ENCODE measurements around the gene ZBTB24. TPM values are rescaled to one million over a fixed set of nuclear protein-coding genes. Genes with fewer than 3 reads are reported as not detected.

ZBTB24 gene
- total and polyA plus RNA-seq, 2 donors (not counting 3 experiments of a cell fraction or from before 2014, with no cell fraction given) = 1.9 to 6.2 TPM

GRCh38 chr6:109483735-109484057 lies 677 bp upstream of the ZBTB24 start:
- Histone ChIP-seq H3K9me3 (replicated peaks; ENCODE audit: control insufficient read depth, insufficient read depth, low read length) (no peaks in the 10 kb centered on the region), H3K9me1 (replicated peaks; ENCODE audit: control insufficient read depth, extremely low read depth, insufficient read depth, low read length) (no peaks in the 10 kb centered on the region), H3K27ac (ENCODE audit: insufficient read depth, low read depth, low read length) (no peak overlapping the region), H4K20me1 (replicated peaks; ENCODE audit: control insufficient read depth, extremely low read depth, insufficient read depth, low read length) (no peaks in the 10 kb centered on the region), H3K4me1 (ENCODE audit: control insufficient read depth, extremely low read depth, insufficient read depth, low read length) (peaks cover 24% of the 10 kb centered on the region), H3K4me3 (replicated peaks in 1 of 3; ENCODE audit: insufficient read depth in 1 of 3, low read depth in 1 of 3, low read length in 3 of 3) (peak overlapping the region; percentile 40 to 95 (median 65)), H3K79me2 (ENCODE audit: control insufficient read depth, insufficient read depth, low read length) (peaks cover 34% of the 10 kb centered on the region), H3K27me3 (ENCODE audit: control insufficient read depth in 2 of 2, insufficient read depth in 2 of 2, low read length in 2 of 2) (peaks cover 8 to 13% of the 10 kb centered on the region in 2 experiments), H3K9ac (replicated peaks; ENCODE audit: extremely low read depth, insufficient read depth, low read length) (peak overlapping the region; percentile 19), H2AFZ (ENCODE audit: low read depth, low read length) (peak overlapping the region; percentile 97), H3K36me3 (ENCODE audit: control insufficient read depth in 2 of 2, extremely low read depth in 1 of 2, insufficient read depth in 2 of 2, low read length in 2 of 2) (peaks cover 0 to 3% of the 10 kb centered on the region in 2 experiments), H3K4me2 (ENCODE audit: insufficient read depth, low read length) (peak overlapping the region; percentile 93)
- no peak for TF ChIP-seq FOS (IDR thresholded peaks at IDR 0.05; ENCODE audit: borderline replicate concordance, insufficient read depth, low read length)
- DNase-seq (ENCODE audit: low read depth, low spot score) = peak; percentile 39
- POLR2A ChIA-PET = no interaction called here
- dilution Hi-C loops (cut with MboI; ENCODE audit: extremely low pct_ligation_motif_present, low sequenced_read_pairs) = no loop called here
- FAIRE-seq = peak; percentile 31
- no TSS peak for BruUV-seq (replicated peaks)
- CTCF ChIA-PET = no interaction called here
- intact Hi-C loops (cut with micrococcal nuclease) = loop anchor here (2.0 to 5.0 kb wide), 3 partner anchors 41 to 207 kb away; partner anchors contain the start of genes AK9, CD164, FIG4 and PPIL6

- Histone ChIP-seq H3K9me3 (replicated peaks; ENCODE audit: control insufficient read depth, insufficient read depth, low read length) (no peaks in the 10 kb centered on the region), H3K36me3 (ENCODE audit: control insufficient read depth in 2 of 2, extremely low read depth in 1 of 2, insufficient read depth in 2 of 2, low read length in 2 of 2) (peaks cover 0 to 3% of the 10 kb centered on the region in 2 experiments), H3K4me2 (ENCODE audit: insufficient read depth, low read length) (peak overlapping the region; percentile 34), H3K9ac (replicated peaks; ENCODE audit: extremely low read depth, insufficient read depth, low read length) (no peak overlapping the region), H4K20me1 (replicated peaks; ENCODE audit: control insufficient read depth, extremely low read depth, insufficient read depth, low read length) (no peaks in the 10 kb centered on the region), H3K27me3 (ENCODE audit: control insufficient read depth in 2 of 2, insufficient read depth in 2 of 2, low read length in 2 of 2) (peaks cover 6% of the 10 kb centered on the region in 2 experiments), H2AFZ (ENCODE audit: low read depth, low read length) (no peak overlapping the region), H3K9me1 (replicated peaks; ENCODE audit: control insufficient read depth, extremely low read depth, insufficient read depth, low read length) (no peaks in the 10 kb centered on the region), H3K4me3 (replicated peaks in 1 of 3; ENCODE audit: insufficient read depth in 1 of 3, low read depth in 1 of 3, low read length in 3 of 3) (no peak overlapping the region), H3K79me2 (ENCODE audit: control insufficient read depth, insufficient read depth, low read length) (peaks cover 53% of the 10 kb centered on the region), H3K4me1 (ENCODE audit: control insufficient read depth, extremely low read depth, insufficient read depth, low read length) (peaks cover 26% of the 10 kb centered on the region), H3K27ac (ENCODE audit: insufficient read depth, low read depth, low read length) (no peak overlapping the region)
- ChIA-PET CTCF (interaction anchor here (1.1 to 1.6 kb wide), 2 partner anchors 16 to 558 kb away, joined by 3 to 4 read pairs; no protein-coding TSS in a partner anchor), POLR2A (no interaction called here)
- BruUV-seq (replicated peaks) = no TSS peak
- intact Hi-C loops (cut with micrococcal nuclease) (loop anchor here (5.0 kb wide), 1 partner anchor 39 kb away; the partner anchor contains the start of genes PPIL6 and SMPD2), dilution Hi-C loops (cut with MboI; ENCODE audit: extremely low pct_ligation_motif_present, low sequenced_read_pairs) (no loop called here)
- TF ChIP-seq POLR2AphosphoS5 (IDR thresholded peaks at IDR 0.05; ENCODE audit: insufficient read depth, low read depth, low read length) (no peak), POLR2A (IDR thresholded peaks at IDR 0.05; ENCODE audit: low read depth, low read length) (no peak), FOS (IDR thresholded peaks at IDR 0.05; ENCODE audit: borderline replicate concordance, insufficient read depth, low read length) (no peak), EZH2 (IDR thresholded peaks at IDR 0.05; ENCODE audit: borderline replicate concordance, low read depth, low read length, severe bottlenecking) (no peak), MYC (IDR thresholded peaks at IDR 0.05; ENCODE audit: low read depth, low read length) (no peak), JUN (IDR thresholded peaks at IDR 0.05; ENCODE audit: borderline replicate concordance, insufficient read depth, insufficient read length, low read depth) (no peak), GATA2 (IDR thresholded peaks at IDR 0.05; ENCODE audit: insufficient read depth, insufficient read length, low read depth, low read length) (no peak)
- TF ChIP-seq, protein P1, sequence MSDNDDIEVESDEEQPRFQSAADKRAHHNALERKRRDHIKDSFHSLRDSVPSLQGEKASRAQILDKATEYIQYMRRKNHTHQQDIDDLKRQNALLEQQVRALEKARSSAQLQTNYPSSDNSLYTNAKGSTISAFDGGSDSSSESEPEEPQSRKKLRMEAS (IDR thresholded peaks at IDR 0.05; ENCODE audit: insufficient read depth, insufficient read length) = no peak
- TF ChIP-seq, protein P2, sequence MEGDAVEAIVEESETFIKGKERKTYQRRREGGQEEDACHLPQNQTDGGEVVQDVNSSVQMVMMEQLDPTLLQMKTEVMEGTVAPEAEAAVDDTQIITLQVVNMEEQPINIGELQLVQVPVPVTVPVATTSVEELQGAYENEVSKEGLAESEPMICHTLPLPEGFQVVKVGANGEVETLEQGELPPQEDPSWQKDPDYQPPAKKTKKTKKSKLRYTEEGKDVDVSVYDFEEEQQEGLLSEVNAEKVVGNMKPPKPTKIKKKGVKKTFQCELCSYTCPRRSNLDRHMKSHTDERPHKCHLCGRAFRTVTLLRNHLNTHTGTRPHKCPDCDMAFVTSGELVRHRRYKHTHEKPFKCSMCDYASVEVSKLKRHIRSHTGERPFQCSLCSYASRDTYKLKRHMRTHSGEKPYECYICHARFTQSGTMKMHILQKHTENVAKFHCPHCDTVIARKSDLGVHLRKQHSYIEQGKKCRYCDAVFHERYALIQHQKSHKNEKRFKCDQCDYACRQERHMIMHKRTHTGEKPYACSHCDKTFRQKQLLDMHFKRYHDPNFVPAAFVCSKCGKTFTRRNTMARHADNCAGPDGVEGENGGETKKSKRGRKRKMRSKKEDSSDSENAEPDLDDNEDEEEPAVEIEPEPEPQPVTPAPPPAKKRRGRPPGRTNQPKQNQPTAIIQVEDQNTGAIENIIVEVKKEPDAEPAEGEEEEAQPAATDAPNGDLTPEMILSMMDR (IDR thresholded peaks at IDR 0.05; ENCODE audit: extremely low read depth in 1 of 2, insufficient read depth in 1 of 2, low read depth in 1 of 2, low read length in 2 of 2) = no peak
- DNase-seq (ENCODE audit: low read depth, low spot score) = no peak
- no peak for FAIRE-seq
These were observed 2.0 kb downstream of the ZBTB24 start for GRCh38 chr6:109480993-109481480.

Data from endothelial cell of umbilical vein (primary cell).